WTC11 (cell line): Measurements from ENCODE around the gene PNPLA6. TPM values are rescaled to one million over a fixed set of nuclear protein-coding genes. Genes with fewer than 3 reads are reported as not detected.

Experiments
- CREB1 ChIP-seq: sonication (generic); formaldehyde crosslinking; IDR thresholded peaks from 2 replicates; pipeline ENCODE4 v1.8.0; 2023; ENCODE audit warnings: mild to moderate bottlenecking, missing genetic modification reagents
- FOXJ3 ChIP-seq: sonication (generic); formaldehyde crosslinking; IDR thresholded peaks from 2 replicates; pipeline ENCODE4 v1.9.0; 2021; ENCODE audit warnings: missing genetic modification reagents, mild to moderate bottlenecking, borderline replicate concordance
- FOXP1 ChIP-seq: sonication (generic); formaldehyde crosslinking; IDR thresholded peaks from 2 replicates; pipeline ENCODE4 v1.8.0; 2022; ENCODE audit warnings: missing genetic modification reagents, mild to moderate bottlenecking, moderate library complexity, borderline replicate concordance
- GABPB1 ChIP-seq: sonication (generic); formaldehyde crosslinking; IDR thresholded peaks from 2 replicates; pipeline ENCODE4 v1.8.1; 2023; ENCODE audit warnings: mild to moderate bottlenecking, missing genetic modification reagents
- GRHL2 ChIP-seq: fragments of 250-450 bp; sonication (Bioruptor Pico); IDR thresholded peaks from 2 replicates; pipeline ENCODE4 v1.8.0; 2022; ENCODE audit warnings: mild to moderate bottlenecking, moderate library complexity; ENCODE audit not compliant: insufficient replicate concordance, severe bottlenecking
- GTF2I ChIP-seq: fragments of 250-450 bp; sonication (Bioruptor Pico); conservative IDR thresholded peaks from 2 replicates; pipeline ENCODE4 v1.4.0; 2021; ENCODE audit warnings: mild to moderate bottlenecking
- IRF2 ChIP-seq: sonication (generic); formaldehyde crosslinking; IDR thresholded peaks from 2 replicates; pipeline ENCODE4 v1.8.0; 2022; ENCODE audit warnings: low read depth, missing genetic modification reagents, borderline replicate concordance
- MYBL2 ChIP-seq: sonication (generic); formaldehyde crosslinking; IDR thresholded peaks from 2 replicates; pipeline ENCODE4 v1.8.1; 2023; ENCODE audit warnings: mild to moderate bottlenecking, moderate library complexity, missing genetic modification reagents
- NR1H2 ChIP-seq: sonication (generic); formaldehyde crosslinking; IDR thresholded peaks from 2 replicates; pipeline ENCODE4 v1.9.0; 2021; ENCODE audit warnings: mild to moderate bottlenecking, moderate library complexity, missing genetic modification reagents
- RELA ChIP-seq: sonication (generic); formaldehyde crosslinking; IDR thresholded peaks from 2 replicates; pipeline ENCODE4 v1.8.1; 2022; ENCODE audit warnings: missing genetic modification reagents, mild to moderate bottlenecking, borderline replicate concordance
- RORB ChIP-seq: fragments of 250-450 bp; sonication (Bioruptor Pico); IDR thresholded peaks from 2 replicates; pipeline ENCODE4 v1.9.0; 2021; ENCODE audit warnings: mild to moderate bottlenecking
- SMAD3 ChIP-seq: sonication (generic); formaldehyde crosslinking; IDR thresholded peaks from 2 replicates; pipeline ENCODE4 v1.8.0; 2022; ENCODE audit warnings: missing genetic modification reagents, mild to moderate bottlenecking, borderline replicate concordance
- SMAD4 ChIP-seq: sonication (generic); formaldehyde crosslinking; IDR thresholded peaks from 2 replicates; pipeline ENCODE4 v1.8.0; 2022; ENCODE audit warnings: mild to moderate bottlenecking, missing genetic modification reagents
- TEAD4 ChIP-seq: sonication (generic); formaldehyde crosslinking; IDR thresholded peaks from 2 replicates; pipeline ENCODE4 v1.8.0; 2022; ENCODE audit warnings: mild to moderate bottlenecking, missing genetic modification reagents
- ZNF138 ChIP-seq: sonication (generic); formaldehyde crosslinking; conservative IDR thresholded peaks from 2 replicates; pipeline ENCODE4 v1.8.1; 2022; ENCODE audit warnings: mild to moderate bottlenecking, moderate library complexity, missing genetic modification reagents
- ZNF671 ChIP-seq: fragments of 250-450 bp; sonication (Bioruptor Pico); IDR thresholded peaks from 2 replicates; pipeline ENCODE4 v1.8.0; 2021; ENCODE audit warnings: mild to moderate bottlenecking
- total RNA-seq: library from RNA; stranded (reverse); gene quantifications from 3 replicates; pipeline ENCODE4 v1.2.3, GENCODE V29; 2021
- TF ChIP-seq, protein P1 (sequence below): sonication (generic); formaldehyde crosslinking; IDR thresholded peaks from 2 replicates; pipeline ENCODE4 v1.8.1; 2022; ENCODE audit warnings: mild to moderate bottlenecking, moderate library complexity, missing genetic modification reagents
- TF ChIP-seq, protein P2 (sequence below): sonication (generic); formaldehyde crosslinking; IDR thresholded peaks from 2 replicates; pipeline ENCODE4 v1.8.1; 2022; ENCODE audit warnings: low read depth, missing genetic modification reagents, borderline replicate concordance
- TF ChIP-seq, protein P3 (sequence below): fragments of 200-600 bp; IDR thresholded peaks from 2 replicates; pipeline ENCODE4 v1.8.0; 2022; ENCODE audit warnings: antibody characterized with exemption
- TF ChIP-seq, protein P4 (sequence below): sonication (generic); formaldehyde crosslinking; IDR thresholded peaks from 2 replicates; pipeline ENCODE4 v1.8.1; 2023; ENCODE audit warnings: mild to moderate bottlenecking, missing genetic modification reagents
- TF ChIP-seq, protein P5 (sequence below): fragments of 250-450 bp; sonication (Bioruptor Pico); IDR thresholded peaks from 2 replicates; pipeline ENCODE4 v1.9.0; 2021; ENCODE audit warnings: moderate library complexity, mild to moderate bottlenecking, inconsistent platforms, borderline replicate concordance
- TF ChIP-seq, protein P6 (sequence below): sonication (generic); formaldehyde crosslinking; IDR thresholded peaks from 2 replicates; pipeline ENCODE4 v1.8.1; 2022; ENCODE audit warnings: mild to moderate bottlenecking, missing genetic modification reagents, moderate library complexity, borderline replicate concordance
- TF ChIP-seq, protein P7 (sequence below): fragments of 250-450 bp; sonication (Bioruptor Pico); IDR thresholded peaks from 2 replicates; pipeline ENCODE4 v2.1.2; 2022; ENCODE audit warnings: mild to moderate bottlenecking, moderate library complexity
- TF ChIP-seq, protein P8 (sequence below): fragments of 250-450 bp; sonication (Bioruptor Pico); IDR thresholded peaks from 2 replicates; pipeline ENCODE4 v1.9.0; 2021; ENCODE audit warnings: mild to moderate bottlenecking
- TF ChIP-seq, protein P9 (sequence below): sonication (generic); formaldehyde crosslinking; IDR thresholded peaks from 2 replicates; pipeline ENCODE4 v1.8.0; 2023; ENCODE audit warnings: missing genetic modification reagents

PNPLA6 gene
- total RNA-seq, 1 experiment from 2014 or later, result 149 TPM

DNA sequence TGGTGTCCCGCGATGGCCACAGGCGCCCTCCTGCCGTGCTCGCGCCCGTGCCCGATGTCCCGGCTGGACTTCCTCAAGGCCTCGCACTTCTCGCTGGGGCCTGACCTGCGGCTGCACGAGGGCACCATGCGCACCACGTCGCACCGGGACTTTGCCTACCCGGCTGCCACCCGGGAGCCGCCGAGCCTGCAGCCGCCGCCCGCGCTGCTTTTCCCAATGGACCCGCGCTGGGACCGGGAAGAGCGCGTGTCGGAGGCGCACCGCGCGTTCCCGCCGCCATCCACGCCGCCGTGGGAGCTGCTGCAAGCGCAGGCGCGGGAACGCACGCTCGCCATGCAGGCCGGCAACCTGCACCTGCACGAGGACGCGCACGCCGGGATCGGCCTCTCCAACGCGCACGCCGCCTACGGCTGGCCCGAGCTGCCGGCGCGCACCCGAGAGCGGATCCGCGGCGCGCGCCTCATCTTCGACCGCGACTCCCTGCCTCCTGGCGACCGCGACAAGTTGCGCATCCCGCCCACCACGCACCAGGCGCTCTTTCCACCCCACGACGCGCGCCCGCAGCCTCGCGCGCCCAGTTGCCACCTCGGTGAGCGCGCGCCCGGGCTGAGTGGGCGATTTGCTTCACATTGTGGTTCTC lies 34.6 kb upstream of the PNPLA6 start (continued):
- TF ChIP-seq, protein P1, sequence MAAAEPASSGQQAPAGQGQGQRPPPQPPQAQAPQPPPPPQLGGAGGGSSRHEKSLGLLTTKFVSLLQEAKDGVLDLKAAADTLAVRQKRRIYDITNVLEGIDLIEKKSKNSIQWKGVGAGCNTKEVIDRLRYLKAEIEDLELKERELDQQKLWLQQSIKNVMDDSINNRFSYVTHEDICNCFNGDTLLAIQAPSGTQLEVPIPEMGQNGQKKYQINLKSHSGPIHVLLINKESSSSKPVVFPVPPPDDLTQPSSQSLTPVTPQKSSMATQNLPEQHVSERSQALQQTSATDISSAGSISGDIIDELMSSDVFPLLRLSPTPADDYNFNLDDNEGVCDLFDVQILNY (CRISPR knock-in tag), result peak; percentile 98
- TF ChIP-seq, protein P2, sequence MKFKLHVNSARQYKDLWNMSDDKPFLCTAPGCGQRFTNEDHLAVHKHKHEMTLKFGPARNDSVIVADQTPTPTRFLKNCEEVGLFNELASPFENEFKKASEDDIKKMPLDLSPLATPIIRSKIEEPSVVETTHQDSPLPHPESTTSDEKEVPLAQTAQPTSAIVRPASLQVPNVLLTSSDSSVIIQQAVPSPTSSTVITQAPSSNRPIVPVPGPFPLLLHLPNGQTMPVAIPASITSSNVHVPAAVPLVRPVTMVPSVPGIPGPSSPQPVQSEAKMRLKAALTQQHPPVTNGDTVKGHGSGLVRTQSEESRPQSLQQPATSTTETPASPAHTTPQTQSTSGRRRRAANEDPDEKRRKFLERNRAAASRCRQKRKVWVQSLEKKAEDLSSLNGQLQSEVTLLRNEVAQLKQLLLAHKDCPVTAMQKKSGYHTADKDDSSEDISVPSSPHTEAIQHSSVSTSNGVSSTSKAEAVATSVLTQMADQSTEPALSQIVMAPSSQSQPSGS (CRISPR knock-in tag), result peak; percentile 93
- no peak for TF ChIP-seq GRHL2 (CRISPR knock-in tag)
- TF ChIP-seq SMAD4 (CRISPR knock-in tag), result peak; percentile 94
- TF ChIP-seq TEAD4 (CRISPR knock-in tag), result peak; percentile 97
- TF ChIP-seq, protein P3, sequence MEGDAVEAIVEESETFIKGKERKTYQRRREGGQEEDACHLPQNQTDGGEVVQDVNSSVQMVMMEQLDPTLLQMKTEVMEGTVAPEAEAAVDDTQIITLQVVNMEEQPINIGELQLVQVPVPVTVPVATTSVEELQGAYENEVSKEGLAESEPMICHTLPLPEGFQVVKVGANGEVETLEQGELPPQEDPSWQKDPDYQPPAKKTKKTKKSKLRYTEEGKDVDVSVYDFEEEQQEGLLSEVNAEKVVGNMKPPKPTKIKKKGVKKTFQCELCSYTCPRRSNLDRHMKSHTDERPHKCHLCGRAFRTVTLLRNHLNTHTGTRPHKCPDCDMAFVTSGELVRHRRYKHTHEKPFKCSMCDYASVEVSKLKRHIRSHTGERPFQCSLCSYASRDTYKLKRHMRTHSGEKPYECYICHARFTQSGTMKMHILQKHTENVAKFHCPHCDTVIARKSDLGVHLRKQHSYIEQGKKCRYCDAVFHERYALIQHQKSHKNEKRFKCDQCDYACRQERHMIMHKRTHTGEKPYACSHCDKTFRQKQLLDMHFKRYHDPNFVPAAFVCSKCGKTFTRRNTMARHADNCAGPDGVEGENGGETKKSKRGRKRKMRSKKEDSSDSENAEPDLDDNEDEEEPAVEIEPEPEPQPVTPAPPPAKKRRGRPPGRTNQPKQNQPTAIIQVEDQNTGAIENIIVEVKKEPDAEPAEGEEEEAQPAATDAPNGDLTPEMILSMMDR, result no peak
- TF ChIP-seq, protein P4, sequence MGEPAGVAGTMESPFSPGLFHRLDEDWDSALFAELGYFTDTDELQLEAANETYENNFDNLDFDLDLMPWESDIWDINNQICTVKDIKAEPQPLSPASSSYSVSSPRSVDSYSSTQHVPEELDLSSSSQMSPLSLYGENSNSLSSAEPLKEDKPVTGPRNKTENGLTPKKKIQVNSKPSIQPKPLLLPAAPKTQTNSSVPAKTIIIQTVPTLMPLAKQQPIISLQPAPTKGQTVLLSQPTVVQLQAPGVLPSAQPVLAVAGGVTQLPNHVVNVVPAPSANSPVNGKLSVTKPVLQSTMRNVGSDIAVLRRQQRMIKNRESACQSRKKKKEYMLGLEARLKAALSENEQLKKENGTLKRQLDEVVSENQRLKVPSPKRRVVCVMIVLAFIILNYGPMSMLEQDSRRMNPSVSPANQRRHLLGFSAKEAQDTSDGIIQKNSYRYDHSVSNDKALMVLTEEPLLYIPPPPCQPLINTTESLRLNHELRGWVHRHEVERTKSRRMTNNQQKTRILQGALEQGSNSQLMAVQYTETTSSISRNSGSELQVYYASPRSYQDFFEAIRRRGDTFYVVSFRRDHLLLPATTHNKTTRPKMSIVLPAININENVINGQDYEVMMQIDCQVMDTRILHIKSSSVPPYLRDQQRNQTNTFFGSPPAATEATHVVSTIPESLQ (CRISPR knock-in tag), result peak; percentile 93
- TF ChIP-seq, protein P5, sequence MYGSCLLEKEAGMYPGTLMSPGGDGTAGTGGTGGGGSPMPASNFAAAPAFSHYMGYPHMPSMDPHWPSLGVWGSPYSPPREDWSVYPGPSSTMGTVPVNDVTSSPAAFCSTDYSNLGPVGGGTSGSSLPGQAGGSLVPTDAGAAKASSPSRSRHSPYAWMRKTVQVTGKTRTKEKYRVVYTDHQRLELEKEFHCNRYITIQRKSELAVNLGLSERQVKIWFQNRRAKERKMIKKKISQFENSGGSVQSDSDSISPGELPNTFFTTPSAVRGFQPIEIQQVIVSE, result no peak
- TF ChIP-seq MYBL2 (CRISPR knock-in tag), result peak; percentile 97
- TF ChIP-seq, protein P6, sequence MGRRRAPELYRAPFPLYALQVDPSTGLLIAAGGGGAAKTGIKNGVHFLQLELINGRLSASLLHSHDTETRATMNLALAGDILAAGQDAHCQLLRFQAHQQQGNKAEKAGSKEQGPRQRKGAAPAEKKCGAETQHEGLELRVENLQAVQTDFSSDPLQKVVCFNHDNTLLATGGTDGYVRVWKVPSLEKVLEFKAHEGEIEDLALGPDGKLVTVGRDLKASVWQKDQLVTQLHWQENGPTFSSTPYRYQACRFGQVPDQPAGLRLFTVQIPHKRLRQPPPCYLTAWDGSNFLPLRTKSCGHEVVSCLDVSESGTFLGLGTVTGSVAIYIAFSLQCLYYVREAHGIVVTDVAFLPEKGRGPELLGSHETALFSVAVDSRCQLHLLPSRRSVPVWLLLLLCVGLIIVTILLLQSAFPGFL (CRISPR knock-in tag), result peak; percentile 94
- TF ChIP-seq ZNF671 (CRISPR knock-in tag), result no peak
- TF ChIP-seq, protein P7, sequence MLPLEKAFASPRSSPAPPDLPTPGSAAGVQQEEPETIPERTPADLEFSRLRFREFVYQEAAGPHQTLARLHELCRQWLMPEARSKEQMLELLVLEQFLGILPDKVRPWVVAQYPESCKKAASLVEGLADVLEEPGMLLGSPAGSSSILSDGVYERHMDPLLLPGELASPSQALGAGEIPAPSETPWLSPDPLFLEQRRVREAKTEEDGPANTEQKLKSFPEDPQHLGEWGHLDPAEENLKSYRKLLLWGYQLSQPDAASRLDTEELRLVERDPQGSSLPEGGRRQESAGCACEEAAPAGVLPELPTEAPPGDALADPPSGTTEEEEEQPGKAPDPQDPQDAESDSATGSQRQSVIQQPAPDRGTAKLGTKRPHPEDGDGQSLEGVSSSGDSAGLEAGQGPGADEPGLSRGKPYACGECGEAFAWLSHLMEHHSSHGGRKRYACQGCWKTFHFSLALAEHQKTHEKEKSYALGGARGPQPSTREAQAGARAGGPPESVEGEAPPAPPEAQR (CRISPR knock-in tag), result no peak
- peak; percentile 91; the same call in 1 of the 2 replicates for TF ChIP-seq NR1H2 (CRISPR knock-in tag)
- TF ChIP-seq RORB (CRISPR knock-in tag), result no peak
- TF ChIP-seq GTF2I (CRISPR knock-in tag), result no peak
- peak; percentile 99 for TF ChIP-seq SMAD3 (CRISPR knock-in tag)
- 0 out of 2 replicates have a peak, but pooled peaks have one; percentile 22 for TF ChIP-seq GABPB1 (CRISPR knock-in tag)
- TF ChIP-seq, protein P8, sequence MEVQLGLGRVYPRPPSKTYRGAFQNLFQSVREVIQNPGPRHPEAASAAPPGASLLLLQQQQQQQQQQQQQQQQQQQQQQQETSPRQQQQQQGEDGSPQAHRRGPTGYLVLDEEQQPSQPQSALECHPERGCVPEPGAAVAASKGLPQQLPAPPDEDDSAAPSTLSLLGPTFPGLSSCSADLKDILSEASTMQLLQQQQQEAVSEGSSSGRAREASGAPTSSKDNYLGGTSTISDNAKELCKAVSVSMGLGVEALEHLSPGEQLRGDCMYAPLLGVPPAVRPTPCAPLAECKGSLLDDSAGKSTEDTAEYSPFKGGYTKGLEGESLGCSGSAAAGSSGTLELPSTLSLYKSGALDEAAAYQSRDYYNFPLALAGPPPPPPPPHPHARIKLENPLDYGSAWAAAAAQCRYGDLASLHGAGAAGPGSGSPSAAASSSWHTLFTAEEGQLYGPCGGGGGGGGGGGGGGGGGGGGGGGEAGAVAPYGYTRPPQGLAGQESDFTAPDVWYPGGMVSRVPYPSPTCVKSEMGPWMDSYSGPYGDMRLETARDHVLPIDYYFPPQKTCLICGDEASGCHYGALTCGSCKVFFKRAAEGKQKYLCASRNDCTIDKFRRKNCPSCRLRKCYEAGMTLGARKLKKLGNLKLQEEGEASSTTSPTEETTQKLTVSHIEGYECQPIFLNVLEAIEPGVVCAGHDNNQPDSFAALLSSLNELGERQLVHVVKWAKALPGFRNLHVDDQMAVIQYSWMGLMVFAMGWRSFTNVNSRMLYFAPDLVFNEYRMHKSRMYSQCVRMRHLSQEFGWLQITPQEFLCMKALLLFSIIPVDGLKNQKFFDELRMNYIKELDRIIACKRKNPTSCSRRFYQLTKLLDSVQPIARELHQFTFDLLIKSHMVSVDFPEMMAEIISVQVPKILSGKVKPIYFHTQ (CRISPR knock-in tag), result no peak
- TF ChIP-seq CREB1 (CRISPR knock-in tag), result peak; percentile 99
- peak; percentile 99 for TF ChIP-seq ZNF138
- TF ChIP-seq RELA (CRISPR knock-in tag), result peak; percentile 99
- TF ChIP-seq IRF2, result peak; percentile 84; the same call in 1 of the 2 replicates
- peak; percentile 100 for TF ChIP-seq FOXP1 (CRISPR knock-in tag)
- TF ChIP-seq FOXJ3 (CRISPR knock-in tag), result no peak
- TF ChIP-seq, protein P9, sequence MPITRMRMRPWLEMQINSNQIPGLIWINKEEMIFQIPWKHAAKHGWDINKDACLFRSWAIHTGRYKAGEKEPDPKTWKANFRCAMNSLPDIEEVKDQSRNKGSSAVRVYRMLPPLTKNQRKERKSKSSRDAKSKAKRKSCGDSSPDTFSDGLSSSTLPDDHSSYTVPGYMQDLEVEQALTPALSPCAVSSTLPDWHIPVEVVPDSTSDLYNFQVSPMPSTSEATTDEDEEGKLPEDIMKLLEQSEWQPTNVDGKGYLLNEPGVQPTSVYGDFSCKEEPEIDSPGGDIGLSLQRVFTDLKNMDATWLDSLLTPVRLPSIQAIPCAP (CRISPR knock-in tag), result peak; percentile 99
